AG04450 (cell line): ENCODE measurements around the gene LRRC71. TPM values are rescaled to one million over a fixed set of nuclear protein-coding genes. Genes with fewer than 3 reads are reported as not detected.

Experiments used
- CTCF ChIA-PET: fragments of 300-600, 350-600 bp; formaldehyde crosslinking; extraction: SDS; loops from one replicate; lab custom pipeline; 2022; ENCODE audit warnings: antibody characterized with exemption, inconsistent platforms; lab: Charles Lee
- POLR2A ChIA-PET: fragments of 350-600 bp; formaldehyde crosslinking; extraction: SDS; loops from one replicate; lab custom pipeline; 2021; ENCODE audit warnings: antibody characterized with exemption, inconsistent platforms; lab: Yijun Ruan, JAX
- DNase-seq: peaks from one replicate; pipeline ENCODE4 v3.0.0-alpha.2; 2011; ENCODE audit warnings: low read depth, low spot score
- H3K27ac ChIP-seq: one replicate; pipeline ENCODE4 v1.5.1; 2012; ENCODE audit warnings: low read depth, low read length, control low read depth
- H3K27me3 ChIP-seq: one replicate; pipeline ENCODE4 v1.6.0; 2012; ENCODE audit warnings: low read length; ENCODE audit not compliant: control insufficient read depth, insufficient read depth
- H3K4me3 ChIP-seq: 2 replicates; pipeline ENCODE4 v1.5.1; 2011; ENCODE audit warnings: mild to moderate bottlenecking, low read depth, low read length, control low read depth
- H3K9me3 ChIP-seq: 2 replicates; pipeline ENCODE4 v1.5.1; 2012; ENCODE audit warnings: low read length; ENCODE audit not compliant: control insufficient read depth, insufficient read depth
- CTCF ChIP-seq: IDR thresholded peaks from 2 replicates; pipeline ENCODE4 v1.5.1; 2011; ENCODE audit warnings: low read depth, low read length, control low read depth, inconsistent platforms
- polyA plus RNA-seq: library from polyadenylated mRNA; depleted of rRNA; stranded (reverse); fragments of >200 nt; gene quantifications from 2 replicates; pipeline ENCODE4 v1.2.3, GENCODE V29; 2011

The LRRC71 gene
- polyA plus RNA-seq, 1 experiment = not detected

GRCh38 chr1:156900896-156901589 is 19.4 kb upstream of the LRRC71 start:
- ChIA-PET CTCF (interaction anchor here (0.8 to 2.5 kb wide), 5 partner anchors 9 to 27 kb away, joined by 4 to 6 read pairs (median 4); no protein-coding TSS in a partner anchor), POLR2A (interaction anchor here (0.5 kb wide), 1 partner anchor 13 kb away, joined by 3 read pairs; no protein-coding TSS in a partner anchor)
- peaks cover 3% of the 10 kb centered on the region for H3K9me3 ChIP-seq
- DNase-seq = no peak
- no peaks in the 10 kb centered on the region for H3K27me3 ChIP-seq
- H3K27ac ChIP-seq = no peak overlapping the region
- no peak for TF ChIP-seq CTCF
- H3K4me3 ChIP-seq = no peak overlapping the region

- CTCF ChIA-PET = interaction anchor here (0.8 to 2.5 kb wide), 5 partner anchors 9 to 26 kb away, joined by 4 to 6 read pairs (median 4); no protein-coding TSS in a partner anchor
- TF ChIP-seq CTCF = no peak
- POLR2A ChIA-PET = interaction anchor here (0.5 kb wide), 2 partner anchors 12 to 28 kb away, joined by 3 read pairs; no protein-coding TSS in a partner anchor
These were observed 18.9 kb upstream of the LRRC71 start for GRCh38 chr1:156901590-156901900.

GRCh38 chr1:156901966-156902915 is 18.2 kb upstream of the LRRC71 start:
- Histone ChIP-seq H3K4me3 (no peak overlapping the region), H3K9me3 (peaks cover 9% of the 10 kb centered on the region), H3K27me3 (no peaks in the 10 kb centered on the region), H3K27ac (no peak overlapping the region)
- no peak for DNase-seq
- ChIA-PET CTCF (interaction anchor here (0.8 to 2.5 kb wide), 4 partner anchors 9 to 26 kb away, joined by 4 to 6 read pairs (median 5); no protein-coding TSS in a partner anchor), POLR2A (interaction anchor here (0.5 kb wide), 2 partner anchors 12 to 27 kb away, joined by 3 read pairs; no protein-coding TSS in a partner anchor)
- TF ChIP-seq CTCF = no peak

More at GRCh38 chr1:156901590-156901900, 18.9 kb upstream of the LRRC71 start:
- no peak overlapping the region for H3K27ac ChIP-seq
- peaks cover 8% of the 10 kb centered on the region for H3K9me3 ChIP-seq
- no peaks in the 10 kb centered on the region for H3K27me3 ChIP-seq
- no peak overlapping the region for H3K4me3 ChIP-seq
- DNase-seq = no peak

GRCh38 chr1:156903328-156904091 is 16.9 kb upstream of the LRRC71 start:
- POLR2A ChIA-PET = no interaction called here
- no peak for TF ChIP-seq CTCF
- DNase-seq = no peak
- CTCF ChIA-PET = interaction anchor here (2.5 kb wide), 1 partner anchor 17 kb away, joined by 6 read pairs; no protein-coding TSS in a partner anchor
- no peak overlapping the region for H3K4me3 ChIP-seq
- H3K27me3 ChIP-seq = no peaks in the 10 kb centered on the region
- H3K9me3 ChIP-seq = peaks cover 9% of the 10 kb centered on the region
- H3K27ac ChIP-seq = no peak overlapping the region
